Neuronal stem cell (in vitro differentiated cells): ENCODE results near the gene CAPN15.

Experiments
- DNase-seq: peaks from one replicate; pipeline ENCODE4 v3.0.0-alpha.2; 2013; ENCODE audit warnings: low spot score
- H2AFZ ChIP-seq: one replicate; pipeline ENCODE4 v1.6.1; 2013; ENCODE audit warnings: mild to moderate bottlenecking, low read length, inconsistent platforms
- H2AK5ac ChIP-seq: 2 replicates; pipeline ENCODE4 v1.6.1; 2013; ENCODE audit warnings: low read depth, mild to moderate bottlenecking, inconsistent platforms, low read length, moderate library complexity, mixed read lengths
- H2BK120ac ChIP-seq: 2 replicates; pipeline ENCODE4 v1.6.1; 2013; ENCODE audit warnings: low read depth, mild to moderate bottlenecking, inconsistent platforms, low read length, moderate library complexity, mixed read lengths
- H2BK12ac ChIP-seq: one replicate; pipeline ENCODE4 v1.6.1; 2013; ENCODE audit warnings: low read length, inconsistent platforms
- H2BK15ac ChIP-seq: 2 replicates; pipeline ENCODE4 v1.6.1; 2013; ENCODE audit warnings: mild to moderate bottlenecking, low read length, inconsistent platforms, mixed read lengths
- H2BK5ac ChIP-seq: one replicate; pipeline ENCODE4 v1.6.1; 2013; ENCODE audit warnings: inconsistent platforms, mild to moderate bottlenecking, low read length, moderate library complexity
- H3K14ac ChIP-seq: one replicate; pipeline ENCODE4 v1.6.1; 2013; ENCODE audit warnings: low read length, inconsistent platforms
- H3K18ac ChIP-seq: 2 replicates; pipeline ENCODE4 v1.6.1; 2013; ENCODE audit warnings: low read length, inconsistent platforms
- H3K23ac ChIP-seq: 2 replicates; pipeline ENCODE4 v1.6.1; 2013; ENCODE audit warnings: low read depth, mild to moderate bottlenecking, mixed read lengths, low read length, inconsistent platforms; ENCODE audit not compliant: poor library complexity
- H3K27ac ChIP-seq: replicated peaks from 3 replicates; pipeline ENCODE4 v1.5.1; 2013; ENCODE audit warnings: low read length, inconsistent platforms
- H3K27me3 ChIP-seq, 3 experiments: 2 replicates each; pipeline ENCODE4 v1.6.1; 2013; ENCODE audit warnings: low read length in 3 of 3, mild to moderate bottlenecking in 2 of 3, inconsistent platforms in 1 of 3, low read depth in 1 of 3, mixed read lengths in 1 of 3, moderate library complexity in 1 of 3; ENCODE audit not compliant: control insufficient read depth in 3 of 3, insufficient read depth in 3 of 3
- H3K36me3 ChIP-seq, 2 donors: replicated peaks in 1 of 2; 2 replicates each; pipeline ENCODE4 v1.6.1; 2013; ENCODE audit warnings: low read length in 2 of 2; ENCODE audit not compliant: control insufficient read depth in 2 of 2, insufficient read depth in 2 of 2
- H3K4ac ChIP-seq: 2 replicates; pipeline ENCODE4 v1.6.1; 2013; ENCODE audit warnings: inconsistent platforms, mild to moderate bottlenecking, low read length, moderate library complexity
- H3K4me1 ChIP-seq, 2 donors: 1 replicate in 1 of 2; 2 replicates in 1 of 2; pipeline ENCODE4 v1.6.1; 2013; ENCODE audit warnings: low read length in 2 of 2, low read depth in 1 of 2; ENCODE audit not compliant: control insufficient read depth in 2 of 2, insufficient read depth in 1 of 2
- H3K4me2 ChIP-seq: one replicate; pipeline ENCODE4 v1.6.1; 2013; ENCODE audit warnings: mild to moderate bottlenecking, low read length, inconsistent platforms; ENCODE audit not compliant: insufficient read depth, poor library complexity, severe bottlenecking
- H3K4me3 ChIP-seq, 2 donors: 2 replicates each; pipeline ENCODE4 v1.5.1; 2013; ENCODE audit warnings: low read length in 2 of 2, mild to moderate bottlenecking in 2 of 2, inconsistent platforms in 1 of 2, moderate library complexity in 1 of 2
- H3K79me1 ChIP-seq: one replicate; pipeline ENCODE4 v1.6.1; 2013; ENCODE audit warnings: low read depth, mild to moderate bottlenecking, inconsistent platforms, low read length, moderate library complexity
- H3K9ac ChIP-seq: one replicate; pipeline ENCODE4 v1.6.1; 2013; ENCODE audit warnings: mild to moderate bottlenecking, low read depth, low read length, inconsistent platforms; ENCODE audit not compliant: poor library complexity
- H3K9me3 ChIP-seq, 2 donors: replicated peaks in 1 of 2; 2 replicates each; pipeline versions ENCODE3 to v1.6.1; 2013; ENCODE audit warnings: low read length in 2 of 2, mild to moderate bottlenecking in 2 of 2, inconsistent platforms in 1 of 2, low read depth in 1 of 2, mixed read lengths in 1 of 2, moderate library complexity in 1 of 2; ENCODE audit not compliant: control insufficient read depth in 2 of 2, insufficient read depth in 1 of 2
- H4K8ac ChIP-seq: one replicate; pipeline ENCODE4 v1.6.1; 2013; ENCODE audit warnings: low read depth, mild to moderate bottlenecking, inconsistent platforms, low read length, moderate library complexity
- H4K91ac ChIP-seq: one replicate; pipeline ENCODE4 v1.6.1; 2013; ENCODE audit warnings: low read length, low read depth, mild to moderate bottlenecking, inconsistent platforms; ENCODE audit not compliant: poor library complexity
- WGBS, 2 donors: extraction: QIAGEN DNeasy Blood & Tissue Kit; methylation state at CpG; one replicate each; pipeline ENCODE4 v1.1.7; 2013; ENCODE audit warnings: missing lambda C conversion rate in 2 of 2, mixed read lengths in 1 of 2; ENCODE audit not compliant: insufficient read length in 2 of 2, insufficient replicate concordance in 1 of 2; ENCODE audit errors: extremely low coverage in 2 of 2; 5-methylcytosine and 5-hydroxymethylcytosine counted together

Gene CAPN15

DNA sequence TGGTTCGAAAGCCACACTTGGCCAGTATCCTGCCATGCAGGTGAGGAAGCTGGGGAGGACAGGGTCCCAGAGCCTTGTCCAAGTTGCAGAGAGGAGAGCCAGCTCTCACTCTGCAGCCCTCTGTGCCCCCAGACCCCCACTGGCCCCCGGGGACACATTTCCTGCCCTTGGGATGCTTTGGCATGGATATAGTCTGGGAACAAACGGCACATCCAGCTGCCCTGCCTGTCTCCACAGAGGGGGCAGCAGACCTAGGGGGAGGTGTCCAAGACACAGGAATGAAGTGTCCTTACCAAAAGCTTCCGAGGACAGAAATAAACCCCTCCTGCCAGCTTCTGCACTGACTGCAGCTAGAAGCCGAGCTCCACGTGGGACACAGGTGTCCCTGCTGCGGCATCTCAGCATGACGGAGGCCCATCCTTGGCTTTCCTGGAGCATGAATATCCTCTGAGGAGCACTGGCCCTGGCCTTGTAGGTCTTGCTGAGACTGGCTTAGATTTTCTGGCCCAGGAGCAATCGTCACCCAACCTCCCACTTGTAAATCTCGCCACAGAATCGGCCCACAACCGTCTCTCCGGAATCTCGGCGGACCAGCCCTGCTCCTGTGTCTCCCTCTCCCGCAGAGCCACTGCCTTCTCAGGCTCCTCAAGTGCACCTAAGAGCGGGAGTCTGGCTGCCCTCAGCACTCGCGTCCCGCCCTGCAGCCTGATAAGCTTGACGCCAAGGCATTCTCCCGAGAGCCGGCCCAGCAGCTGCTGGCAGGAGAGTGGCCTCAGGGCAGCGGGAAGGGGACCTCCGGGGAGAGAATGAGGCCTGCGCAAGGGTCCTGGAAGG is 1.1 kb upstream of the CAPN15 start:
- Histone ChIP-seq H3K4me3 (peak overlapping the region; percentile 94 to 99), H3K9me3 (no peaks in the 10 kb centered on the region), H3K79me1 (peaks cover 25% of the 10 kb centered on the region), H2AFZ (peak overlapping the region; percentile 93), H2BK5ac (peak overlapping the region; percentile 87), H2BK15ac (no peak overlapping the region), H4K91ac (no peak overlapping the region), H3K4me1 (peaks cover 20 to 23% of the 10 kb centered on the region in 2 donors), H3K27me3 (no peaks in the 10 kb centered on the region), H3K18ac (peak overlapping the region; percentile 99), H4K8ac (no peak overlapping the region), H3K36me3 (peaks cover 8 to 42% of the 10 kb centered on the region in 2 donors), H2BK120ac (no peak overlapping the region), H2BK12ac (no peak overlapping the region), H3K23ac (peak overlapping the region; percentile 98), H3K27ac (no peak overlapping the region), H3K9ac (peak overlapping the region; percentile 98), H3K4me2 (peak overlapping the region; percentile 95), H2AK5ac (peak overlapping the region; percentile 48), H3K14ac (no peak overlapping the region), H3K4ac (no peak overlapping the region)
- no peak for DNase-seq
- no CpG with 5 or more reads among the region's 26 CpGs for WGBS, 2 donors

DNA sequence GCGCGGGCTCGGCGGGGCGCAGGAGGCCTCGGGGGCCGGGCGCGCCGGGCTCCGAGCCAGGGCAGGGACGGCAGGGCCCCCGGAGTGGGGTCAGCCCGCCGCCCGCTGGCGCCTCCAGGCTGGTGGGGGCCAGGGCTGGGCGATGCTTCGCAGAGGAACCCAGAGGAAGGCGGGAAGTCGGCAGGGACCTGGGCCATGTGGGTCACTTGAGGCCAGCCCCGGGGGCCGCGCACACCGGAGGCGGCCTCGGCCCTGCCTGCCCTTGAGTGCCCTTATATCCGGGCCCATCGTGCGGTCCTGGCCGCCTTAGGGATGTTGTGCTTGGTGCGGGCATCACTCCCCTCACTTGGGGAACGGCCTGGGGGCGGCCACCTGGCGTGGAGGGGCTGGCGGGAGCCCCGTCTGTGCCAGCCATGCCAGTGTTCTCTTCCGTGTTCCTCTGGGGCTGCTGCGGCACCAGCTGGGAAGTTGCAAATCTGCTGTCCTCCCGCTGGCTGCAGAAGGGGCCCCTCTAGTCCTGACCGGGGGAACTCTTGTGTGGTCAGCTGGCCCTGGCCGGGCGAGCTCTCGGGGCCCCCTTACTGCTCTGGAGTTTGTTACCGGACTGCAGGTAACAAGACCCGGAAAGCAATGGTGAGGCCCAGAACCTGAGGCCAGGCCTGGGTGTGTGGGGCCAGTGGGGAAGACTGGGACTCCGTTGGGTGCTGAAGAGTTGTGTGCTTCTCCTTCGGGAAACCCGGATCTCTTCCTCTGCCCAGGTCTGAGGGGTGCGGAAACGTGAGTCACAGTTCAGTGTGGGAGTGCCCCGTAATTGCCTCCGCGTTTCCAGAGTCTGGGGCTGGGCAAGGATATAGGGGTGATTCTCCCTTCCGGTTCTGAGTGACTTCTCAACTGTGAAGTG is 849 bp downstream of the CAPN15 start:
- Histone ChIP-seq H3K23ac (peak overlapping the region; percentile 93), H3K27ac (no peak overlapping the region), H3K9ac (peak overlapping the region; percentile 98), H4K8ac (peak overlapping the region; percentile 43), H2AK5ac (peak overlapping the region; percentile 70), H3K4me3 (peak overlapping the region; percentile 85 to 94), H2BK15ac (no peak overlapping the region), H3K9me3 (no peaks in the 10 kb centered on the region), H3K36me3 (peaks cover 8 to 27% of the 10 kb centered on the region in 2 donors), H3K4ac (no peak overlapping the region), H2BK12ac (no peak overlapping the region), H3K79me1 (peaks cover 28% of the 10 kb centered on the region), H4K91ac (no peak overlapping the region), H3K18ac (peak overlapping the region; percentile 87), H3K14ac (peak overlapping the region; percentile 56), H3K27me3 (no peaks in the 10 kb centered on the region), H3K4me2 (peak overlapping the region; percentile 98), H2BK5ac (peak overlapping the region; percentile 24), H2BK120ac (no peak overlapping the region), H3K4me1 (peaks cover 20 to 23% of the 10 kb centered on the region in 2 donors), H2AFZ (peak overlapping the region; percentile 64)
- no CpG with 5 or more reads among the region's 55 CpGs for WGBS, 2 donors
- no peak for DNase-seq

DNA sequence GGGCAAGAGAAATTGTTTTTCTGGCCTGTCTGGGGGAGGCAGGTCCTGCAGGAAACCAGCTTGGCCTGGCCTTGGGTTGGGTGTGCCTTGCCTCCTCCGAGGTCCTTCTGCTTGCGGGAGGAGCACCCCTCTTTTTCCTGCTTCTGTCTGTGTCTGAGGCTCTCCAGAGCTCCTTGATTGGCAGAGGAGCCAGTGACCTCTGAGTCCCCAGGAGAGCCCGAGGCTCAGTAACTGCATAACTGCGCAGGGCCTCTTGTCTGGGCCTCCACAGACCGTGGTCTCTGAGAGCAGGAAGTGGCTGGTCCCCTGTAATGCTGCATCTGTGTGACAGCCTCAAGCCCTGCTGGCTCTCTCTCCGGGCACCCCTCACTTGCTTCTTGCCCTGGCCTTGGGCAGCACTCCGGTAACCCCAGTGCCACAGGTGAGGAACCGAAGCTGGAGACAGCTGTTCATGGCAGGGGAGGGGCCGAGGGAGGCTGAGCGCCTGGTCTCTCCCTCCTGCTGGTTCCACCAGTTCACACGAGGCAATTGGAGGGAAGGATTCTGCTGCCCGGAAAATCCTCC is 1.6 kb downstream of the CAPN15 start:
- peaks cover 8 to 22% of the 10 kb centered on the region in 2 donors for H3K36me3 ChIP-seq
- H2AK5ac ChIP-seq, result no peak overlapping the region
- no peak overlapping the region for H2BK120ac ChIP-seq
- peak overlapping the region in 1 of 2 donors; percentile 94 for H3K4me3 ChIP-seq
- H4K8ac ChIP-seq, result no peak overlapping the region
- H2BK12ac ChIP-seq, result no peak overlapping the region
- H2AFZ ChIP-seq, result no peak overlapping the region
- H2BK15ac ChIP-seq, result no peak overlapping the region
- H3K4me2 ChIP-seq, result peak overlapping the region; percentile 98
- H3K9me3 ChIP-seq, result no peaks in the 10 kb centered on the region
- H3K23ac ChIP-seq, result peak overlapping the region; percentile 93
- H3K14ac ChIP-seq, result no peak overlapping the region
- H3K27ac ChIP-seq, result no peak overlapping the region
- no peak overlapping the region for H2BK5ac ChIP-seq
- no peak overlapping the region for H4K91ac ChIP-seq
- peaks cover 31% of the 10 kb centered on the region for H3K79me1 ChIP-seq
- no peak overlapping the region for H3K18ac ChIP-seq
- peak overlapping the region; percentile 17 for H3K9ac ChIP-seq
- H3K27me3 ChIP-seq, result no peaks in the 10 kb centered on the region
- H3K4me1 ChIP-seq, result peaks cover 20 to 23% of the 10 kb centered on the region in 2 donors
- H3K4ac ChIP-seq, result no peak overlapping the region
- no peak for DNase-seq
- no CpG with 5 or more reads among the region's 12 CpGs for WGBS, 2 donors
